AG08396 (cell line): ENCODE measurements around the gene EFCAB5.
A peak's percentile ranks its signal among the peaks of the same experiment; 100 is the strongest.
"Not testable (repeated sequence)": the region's sequence is repeated elsewhere in the genome, so short reads cannot be mapped to it uniquely, and the experiment has no call there.

Source experiments
- DNase-seq: peaks from one replicate; pipeline ENCODE4 v3.0.0; 2012; ENCODE audit warnings: low spot score, mixed read lengths

Gene EFCAB5

GRCh38 chr17:29935909-29936308 lies 5.5 kb upstream of the EFCAB5 start:
- not testable (repeated sequence) for DNase-seq

- no peak for DNase-seq
These were observed 4.7 kb upstream of the EFCAB5 start for GRCh38 chr17:29936724-29937123.

- DNase-seq, result no peak
These were observed 3.8 kb downstream of the EFCAB5 start for GRCh38 chr17:29945281-29945680.

- DNase-seq, result no peak
These were observed 7.2 kb downstream of the EFCAB5 start for GRCh38 chr17:29948448-29949215.

GRCh38 chr17:29949696-29950095 lies 8.3 kb downstream of the EFCAB5 start:
- DNase-seq, result no peak

- no peak for DNase-seq
These were observed 13.0 kb downstream of the EFCAB5 start for GRCh38 chr17:29954405-29954804.

- DNase-seq, result no peak
These were observed 14.8 kb downstream of the EFCAB5 start for GRCh38 chr17:29956225-29956624.

GRCh38 chr17:29957488-29957887 lies 16.1 kb downstream of the EFCAB5 start:
- not testable (repeated sequence) for DNase-seq

GRCh38 chr17:29958947-29959657 lies 17.7 kb downstream of the EFCAB5 start:
- DNase-seq, result no peak

GRCh38 chr17:29959658-29960337 lies 18.4 kb downstream of the EFCAB5 start:
- DNase-seq, result no peak

- no peak for DNase-seq
These were observed 21.2 kb downstream of the EFCAB5 start for GRCh38 chr17:29962656-29963055.

- DNase-seq, result no peak
These were observed 26.8 kb downstream of the EFCAB5 start for GRCh38 chr17:29968271-29968670.

GRCh38 chr17:29972277-29972676 lies 30.8 kb downstream of the EFCAB5 start:
- no peak for DNase-seq

GRCh38 chr17:29973005-29973404 lies 31.6 kb downstream of the EFCAB5 start:
- DNase-seq, result no peak

- DNase-seq, result peak; percentile 57
These were observed 36.4 kb downstream of the EFCAB5 start for GRCh38 chr17:29977836-29978235.

GRCh38 chr17:29980261-29980660 lies 38.8 kb downstream of the EFCAB5 start:
- DNase-seq, result no peak

GRCh38 chr17:29982991-29983653 lies 41.7 kb downstream of the EFCAB5 start:
- no peak for DNase-seq

- no peak for DNase-seq
These were observed 55.0 kb downstream of the EFCAB5 start for GRCh38 chr17:29996458-29996857.

- DNase-seq, result no peak
These were observed 58.7 kb downstream of the EFCAB5 start for GRCh38 chr17:30000001-30000754.

- DNase-seq, result no peak
These were observed 59.4 kb downstream of the EFCAB5 start for GRCh38 chr17:30000755-30001257.

GRCh38 chr17:30002088-30002487 lies 60.7 kb downstream of the EFCAB5 start:
- no peak for DNase-seq
